Sigmoid colon (tissue), 7 donors: ENCODE data around the gene CERS2. TPM values are rescaled to one million over a fixed set of nuclear protein-coding genes. Genes with fewer than 3 reads are reported as not detected.

Source experiments
- DNase-seq: peaks from one replicate; pipeline ENCODE4 v3.0.0-alpha.2; 2019
- H3K27ac ChIP-seq, 4 donors: fragments of 200-600 bp; sonication (generic); one replicate each; pipeline ENCODE4 v1.5.1; 2016 to 2019; ENCODE audit warnings: mild to moderate bottlenecking in 1 of 4
- H3K27me3 ChIP-seq, 3 donors: fragments of 200-600 bp; sonication (generic); one replicate each; pipeline ENCODE4 v1.5.1; 2019; ENCODE audit warnings: mild to moderate bottlenecking in 1 of 3
- H3K36me3 ChIP-seq, 4 donors: fragments of 200-600 bp; sonication (generic); one replicate each; pipeline ENCODE4 v1.5.1; 2016 to 2019
- H3K4me1 ChIP-seq, 4 donors: fragments of 200-600 bp; sonication (generic); one replicate each; pipeline ENCODE4 v1.5.1; 2017 to 2019
- H3K4me3 ChIP-seq, 4 donors: fragments of 200-600 bp; sonication (generic); one replicate each; pipeline ENCODE4 v1.5.1; 2017 to 2019; ENCODE audit warnings: mild to moderate bottlenecking in 2 of 4, moderate library complexity in 1 of 4
- H3K9me3 ChIP-seq, 4 donors: fragments of 200-600 bp in 3 of 4; sonication (generic) in 3 of 4; one replicate each; pipeline versions ENCODE4 v1.5.1 to v1.6.1; 2013 to 2019
- EP300 ChIP-seq, 4 donors: sonication (generic); formaldehyde crosslinking; IDR thresholded peaks; one replicate each; pipeline ENCODE4 v1.6.1; 2017; ENCODE audit warnings: antibody characterized with exemption in 4 of 4
- POLR2A ChIP-seq, 2 donors: fragments of 450-650 bp; IDR thresholded peaks; one replicate each; pipeline ENCODE4 v1.6.1; 2016; ENCODE audit warnings: antibody characterized with exemption in 2 of 2, mild to moderate bottlenecking in 2 of 2, moderate library complexity in 2 of 2
- POLR2AphosphoS5 ChIP-seq, 4 donors: sonication (generic); formaldehyde crosslinking; IDR thresholded peaks; one replicate each; pipeline ENCODE4 v1.6.1; 2017; ENCODE audit warnings: antibody characterized with exemption in 4 of 4
- WGBS, 2 donors: extraction: QIAGEN DNeasy Blood & Tissue Kit; methylation state at CpG; one replicate each; pipeline ENCODE4 v1.1.7; 2013; 5-methylcytosine and 5-hydroxymethylcytosine counted together
- intact Hi-C: fragments of 100-400 bp; cut with DNase I; formaldehyde crosslinking; loops from one replicate; pipeline ENCODE4 v1.15.1; 2023
- polyA plus RNA-seq, 3 donors: library from polyadenylated mRNA; stranded (reverse); fragments of 200-250 nt; gene quantifications; one replicate each; pipeline ENCODE4 v1.2.3, GENCODE V29; 2013
- total RNA-seq, 4 donors: library from RNA; depleted of rRNA; stranded (reverse); fragments of >200 nt; gene quantifications; one replicate each; pipeline ENCODE4 v1.1.0, GENCODE V29; 2016
- TF ChIP-seq, protein P1 (sequence below), 4 experiments: fragments of 450-650 bp in 3 of 4; fragments of 200-600 bp in 1 of 4; IDR thresholded peaks; one replicate each; pipeline ENCODE4 v1.5.1; 2016 to 2019; ENCODE audit warnings: antibody characterized with exemption in 4 of 4, mild to moderate bottlenecking in 3 of 4, moderate library complexity in 2 of 4
- donor health status: healthy with polysubstance abuse.
- donor health status: Bipolar disorder and iron deficiency.
- donor health status: healthy.

The CERS2 gene
- total and polyA plus RNA-seq, 7 donors: 50.6 to 115 (median 82.0) TPM

DNA sequence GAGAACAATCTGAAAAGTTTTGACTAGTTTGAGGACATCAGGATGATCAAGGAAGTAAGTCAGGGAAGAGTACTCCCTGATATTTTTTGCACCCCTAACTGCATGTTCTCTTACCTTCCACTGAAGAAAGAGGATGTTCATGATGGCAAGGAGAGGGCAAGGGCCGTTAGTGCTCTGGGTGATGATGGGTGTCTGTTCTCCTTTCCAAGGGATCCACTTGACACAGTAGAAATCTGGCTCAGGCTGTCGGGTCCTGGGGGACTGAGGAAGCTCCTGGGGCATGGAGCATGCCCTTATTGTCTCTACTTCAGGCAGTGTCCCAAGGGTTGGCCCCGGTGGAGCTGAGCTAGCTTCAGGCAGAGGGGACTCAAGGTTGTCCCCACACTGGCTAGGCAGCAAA, 27.4 kb upstream of the CERS2 start:
- Histone ChIP-seq H3K36me3 (peaks cover 9 to 53% (median 29%) of the 10 kb centered on the region in 4 donors), H3K4me1 (peaks cover 0 to 45% (median 38%) of the 10 kb centered on the region in 4 donors), H3K27me3 (no peaks in the 10 kb centered on the region), H3K27ac (no peak overlapping the region), H3K4me3 (no peak overlapping the region), H3K9me3 (no peaks in the 10 kb centered on the region)
- TF ChIP-seq EP300 (IDR thresholded peaks at IDR 0.05) (no peak), POLR2A (IDR thresholded peaks at IDR 0.05) (no peak), POLR2AphosphoS5 (IDR thresholded peaks at IDR 0.05) (no peak)
- TF ChIP-seq, protein P1, sequence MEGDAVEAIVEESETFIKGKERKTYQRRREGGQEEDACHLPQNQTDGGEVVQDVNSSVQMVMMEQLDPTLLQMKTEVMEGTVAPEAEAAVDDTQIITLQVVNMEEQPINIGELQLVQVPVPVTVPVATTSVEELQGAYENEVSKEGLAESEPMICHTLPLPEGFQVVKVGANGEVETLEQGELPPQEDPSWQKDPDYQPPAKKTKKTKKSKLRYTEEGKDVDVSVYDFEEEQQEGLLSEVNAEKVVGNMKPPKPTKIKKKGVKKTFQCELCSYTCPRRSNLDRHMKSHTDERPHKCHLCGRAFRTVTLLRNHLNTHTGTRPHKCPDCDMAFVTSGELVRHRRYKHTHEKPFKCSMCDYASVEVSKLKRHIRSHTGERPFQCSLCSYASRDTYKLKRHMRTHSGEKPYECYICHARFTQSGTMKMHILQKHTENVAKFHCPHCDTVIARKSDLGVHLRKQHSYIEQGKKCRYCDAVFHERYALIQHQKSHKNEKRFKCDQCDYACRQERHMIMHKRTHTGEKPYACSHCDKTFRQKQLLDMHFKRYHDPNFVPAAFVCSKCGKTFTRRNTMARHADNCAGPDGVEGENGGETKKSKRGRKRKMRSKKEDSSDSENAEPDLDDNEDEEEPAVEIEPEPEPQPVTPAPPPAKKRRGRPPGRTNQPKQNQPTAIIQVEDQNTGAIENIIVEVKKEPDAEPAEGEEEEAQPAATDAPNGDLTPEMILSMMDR (IDR thresholded peaks at IDR 0.05): no peak
- intact Hi-C loops: no loop called here
- no peak for DNase-seq
- 86% methylated on average over 3 of the region's 3 CpGs for WGBS, 2 donors

DNA sequence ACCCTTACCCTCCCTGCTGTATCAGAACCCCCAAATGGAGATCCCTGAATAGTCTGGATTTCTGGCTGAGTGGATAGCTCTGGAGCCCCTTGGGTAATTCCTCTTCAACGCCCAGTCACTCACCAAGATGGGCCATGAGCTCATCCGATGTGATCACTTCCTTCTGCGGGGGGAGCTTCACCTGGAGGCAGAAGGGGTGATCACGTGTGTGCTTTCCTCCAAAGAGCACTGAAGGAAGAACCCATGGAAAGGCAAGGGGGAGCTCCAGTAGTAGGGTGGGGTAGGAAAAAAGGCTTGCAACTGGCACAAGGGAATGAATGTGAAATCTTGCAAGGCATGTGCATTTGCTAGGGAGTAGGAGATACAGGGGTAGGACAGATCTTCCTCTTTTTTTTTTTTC, 27.0 kb upstream of the CERS2 start:
- TF ChIP-seq POLR2A (IDR thresholded peaks at IDR 0.05): no peak
- TF ChIP-seq, protein P1 (IDR thresholded peaks at IDR 0.05): no peak
- TF ChIP-seq POLR2AphosphoS5 (IDR thresholded peaks at IDR 0.05): no peak
- TF ChIP-seq EP300 (IDR thresholded peaks at IDR 0.05): no peak
- intact Hi-C loops: no loop called here
- Histone ChIP-seq H3K27me3 (no peaks in the 10 kb centered on the region), H3K27ac (no peak overlapping the region), H3K9me3 (no peaks in the 10 kb centered on the region), H3K4me1 (peaks cover 0 to 42% (median 35%) of the 10 kb centered on the region in 4 donors), H3K36me3 (peaks cover 9 to 57% (median 33%) of the 10 kb centered on the region in 4 donors), H3K4me3 (no peak overlapping the region)
- WGBS, 2 donors: 85 to 89% methylated on average over 4 of the region's 4 CpGs
- DNase-seq: no peak

DNA sequence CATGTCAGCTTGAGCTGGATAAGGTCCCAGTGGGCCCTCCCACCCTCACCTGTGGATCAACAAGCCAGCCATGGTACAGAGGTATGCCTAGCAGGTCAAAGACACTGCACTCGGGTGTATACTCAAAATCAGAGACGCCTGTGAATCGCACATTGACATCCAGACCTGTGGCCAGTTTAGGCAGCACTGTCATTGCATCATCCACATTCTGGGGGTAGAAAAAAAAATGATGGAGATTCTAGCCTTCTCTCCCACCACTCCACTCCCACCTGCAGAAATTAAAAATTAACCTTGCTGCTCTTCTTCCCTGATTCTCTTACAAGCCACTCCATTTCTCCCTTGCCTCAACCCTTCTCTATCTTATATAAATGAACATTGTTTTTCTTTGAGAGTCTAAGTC, 25.8 kb upstream of the CERS2 start:
- Histone ChIP-seq H3K36me3 (peaks cover 9 to 60% (median 34%) of the 10 kb centered on the region in 4 donors), H3K27me3 (no peaks in the 10 kb centered on the region), H3K27ac (no peak overlapping the region), H3K4me3 (no peak overlapping the region), H3K9me3 (no peaks in the 10 kb centered on the region), H3K4me1 (peaks cover 0 to 42% (median 32%) of the 10 kb centered on the region in 4 donors)
- WGBS, 2 donors: 96% methylated on average over 3 of the region's 3 CpGs
- DNase-seq: no peak
- TF ChIP-seq EP300 (IDR thresholded peaks at IDR 0.05) (no peak), POLR2A (IDR thresholded peaks at IDR 0.05) (no peak), POLR2AphosphoS5 (IDR thresholded peaks at IDR 0.05) (no peak)
- TF ChIP-seq, protein P1 (IDR thresholded peaks at IDR 0.05): no peak
- intact Hi-C loops: no loop called here

DNA sequence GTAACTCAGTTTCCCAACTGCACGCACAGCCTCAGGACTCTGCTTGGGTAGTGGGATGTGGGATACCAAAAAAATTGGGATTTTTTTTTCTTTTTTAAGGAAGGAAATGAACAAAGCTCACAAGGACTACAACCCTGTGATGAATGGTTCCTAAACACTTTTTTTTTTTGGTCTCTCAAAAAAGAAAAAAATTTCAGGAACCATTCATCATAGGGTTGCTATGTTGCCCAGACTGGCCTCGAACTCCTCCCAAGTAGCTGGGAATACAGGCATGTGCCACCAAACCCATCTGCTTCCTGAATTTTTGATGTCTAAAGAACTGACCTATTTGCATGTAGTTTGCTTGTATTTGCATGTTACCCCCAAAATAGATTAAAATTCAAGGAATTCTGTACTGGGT, 25.3 kb upstream of the CERS2 start:
- no peak for TF ChIP-seq POLR2AphosphoS5 (IDR thresholded peaks at IDR 0.05)
- no peak for TF ChIP-seq POLR2A (IDR thresholded peaks at IDR 0.05)
- no peak for TF ChIP-seq EP300 (IDR thresholded peaks at IDR 0.05)
- TF ChIP-seq, protein P1 (IDR thresholded peaks at IDR 0.05): no peak
- H3K4me3 ChIP-seq: no peak overlapping the region
- peaks cover 0 to 42% (median 28%) of the 10 kb centered on the region in 4 donors for H3K4me1 ChIP-seq
- WGBS, 2 donors: 90 to 96% methylated on average over 2 of the region's 2 CpGs
- no peaks in the 10 kb centered on the region for H3K9me3 ChIP-seq
- H3K36me3 ChIP-seq: peaks cover 9 to 60% (median 34%) of the 10 kb centered on the region in 4 donors
- intact Hi-C loops: no loop called here
- no peak overlapping the region for H3K27ac ChIP-seq
- no peaks in the 10 kb centered on the region for H3K27me3 ChIP-seq
- no peak for DNase-seq
